A549 (cell line): ENCODE results near the gene C19orf12. TPM values are rescaled to one million over a fixed set of nuclear protein-coding genes. Genes with fewer than 3 reads are reported as not detected.
A peak's percentile ranks its signal among the peaks of the same experiment; 100 is the strongest.

Experiments
- ATAC-seq, 2 experiments: fragments of 200-7000 bp in 1 of 2; fragments of >200 bp in 1 of 2; cut with Nextera tagmentation in 1 of 2; cut with Tn5 transposase in 1 of 2; 3 replicates each; pipeline versions ENCODE4 v1.8.0 to v1.9.1; 2018 to 2020; ENCODE audit warnings: mild to moderate bottlenecking in 1 of 2, moderate library complexity in 1 of 2
- CTCF ChIA-PET: fragments of 300-600 bp; sonication (Branson Sonifier 250); formaldehyde crosslinking; extraction: SDS; loops from one replicate; lab custom pipeline; 2021; ENCODE audit warnings: antibody characterized with exemption, inconsistent platforms; lab: Yijun Ruan, JAX
- POLR2A ChIA-PET: fragments of 350-600 bp; formaldehyde crosslinking; extraction: SDS; loops from one replicate; lab custom pipeline; 2021; ENCODE audit warnings: antibody characterized with exemption, inconsistent platforms; lab: Yijun Ruan, JAX
- DNase-seq, 2 experiments: peaks; one replicate each; pipeline versions ENCODE4 v3.0.0 to v3.0.0-alpha.2; 2011 to 2016; ENCODE audit warnings: low read depth in 1 of 2, low spot score in 1 of 2
- FAIRE-seq: peaks from 2 replicates; lab custom pipeline; 2011; peaks lifted over from hg19 to GRCh38; lab: Jason Lieb, UNC
- H3K27ac ChIP-seq, 2 experiments: fragments of >200 bp; sonication (Bioruptor Twin); formaldehyde crosslinking; 3 replicates each; pipeline ENCODE4 v1.5.1; 2016 to 2017
- H3K4me1 ChIP-seq: fragments of >200 bp; sonication (Bioruptor Twin); formaldehyde crosslinking; 3 replicates; pipeline ENCODE4 v1.6.1; 2016
- H3K4me2 ChIP-seq: fragments of >200 bp; sonication (Bioruptor Twin); formaldehyde crosslinking; 3 replicates; pipeline ENCODE4 v1.6.1; 2016
- H3K4me3 ChIP-seq: fragments of >200 bp; sonication (Bioruptor Twin); formaldehyde crosslinking; 3 replicates; pipeline ENCODE4 v1.5.1; 2016
- H3K9me3 ChIP-seq: fragments of >200 bp; sonication (Bioruptor Twin); formaldehyde crosslinking; 3 replicates; pipeline ENCODE4 v1.6.1; 2016
- ATOH8 ChIP-seq: fragments of 250-450 bp; sonication (Bioruptor Pico); IDR thresholded peaks from 2 replicates; pipeline ENCODE4 v1.5.0; 2020; ENCODE audit warnings: low read depth, mild to moderate bottlenecking, moderate library complexity
- CBX2 ChIP-seq: fragments of 200-600 bp; sonication (generic); IDR thresholded peaks from 2 replicates; pipeline ENCODE4 v1.6.1; 2016; ENCODE audit warnings: low read depth, mild to moderate bottlenecking, borderline replicate concordance
- CBX8 ChIP-seq: fragments of 200-600 bp; sonication (generic); IDR thresholded peaks from 2 replicates; pipeline ENCODE4 v1.6.1; 2016
- CEBPB ChIP-seq, 2 experiments: fragments of >200 bp in 1 of 2; sonication (Bioruptor Twin) in 1 of 2; formaldehyde crosslinking in 1 of 2; IDR thresholded peaks; 2 replicates each; pipeline ENCODE4 v1.6.1; 2012 to 2016
- CHD4 ChIP-seq: fragments of 200-600 bp; sonication (generic); IDR thresholded peaks from 2 replicates; pipeline ENCODE4 v1.6.1; 2016; ENCODE audit warnings: antibody characterized with exemption, mild to moderate bottlenecking, borderline replicate concordance
- CTCF ChIP-seq: fragments of >200 bp; sonication (Bioruptor Twin); formaldehyde crosslinking; IDR thresholded peaks from 3 replicates; pipeline ENCODE4 v1.5.1; 2016
- ESRRA ChIP-seq: fragments of 150-350 bp; IDR thresholded peaks from 2 replicates; pipeline ENCODE4 v1.6.1; 2014; ENCODE audit warnings: mild to moderate bottlenecking, low read length, borderline replicate concordance
- HOXA7 ChIP-seq: fragments of 250-450 bp; sonication (Bioruptor Pico); IDR thresholded peaks from 2 replicates; pipeline ENCODE4 v1.5.0; 2020; ENCODE audit warnings: mild to moderate bottlenecking, moderate library complexity
- MAX ChIP-seq: IDR thresholded peaks from 2 replicates; pipeline ENCODE4 v1.6.1; 2012
- PBX3 ChIP-seq: IDR thresholded peaks from 2 replicates; pipeline ENCODE4 v1.6.1; 2012
- POLR2A ChIP-seq: IDR thresholded peaks from 2 replicates; pipeline ENCODE4 v1.6.1; 2012; ENCODE audit warnings: mild to moderate bottlenecking, low read length
- SMC3 ChIP-seq: fragments of >200 bp; sonication (Bioruptor Twin); formaldehyde crosslinking; IDR thresholded peaks from 3 replicates; pipeline ENCODE4 v1.6.1; 2018; ENCODE audit warnings: inconsistent platforms
- SREBF2 ChIP-seq: fragments of 450-650 bp; IDR thresholded peaks from 2 replicates; pipeline ENCODE4 v1.6.1; 2014; ENCODE audit warnings: mild to moderate bottlenecking, moderate library complexity
- TFCP2L1 ChIP-seq: fragments of 250-450 bp; sonication (Bioruptor Pico); IDR thresholded peaks from 2 replicates; pipeline ENCODE4 v1.5.0; 2021; ENCODE audit warnings: mild to moderate bottlenecking
- ZC3H11A ChIP-seq: fragments of 450-650 bp; IDR thresholded peaks from 2 replicates; pipeline ENCODE4 v1.6.1; 2014; ENCODE audit warnings: antibody characterized with exemption, mild to moderate bottlenecking
- ZSCAN20 ChIP-seq: fragments of 250-450 bp; sonication (Bioruptor Pico); IDR thresholded peaks from 2 replicates; pipeline ENCODE4 v1.8.0; 2022; ENCODE audit warnings: mild to moderate bottlenecking, moderate library complexity
- WGBS: methylation state at CpG from one replicate; pipeline ENCODE4 v1.1.6; 2017; ENCODE audit errors: missing lambda C conversion rate; 5-methylcytosine and 5-hydroxymethylcytosine counted together
- polyA plus RNA-seq, 4 experiments: library from polyadenylated mRNA; depleted of rRNA in 3 of 4; stranded (reverse); fragments of >200 nt; fragmentation: RNase III in 1 of 4; extraction: RNeasy Plus Mini Kit Qiagen cat#74134 plus additional on column Dnase treatment in 1 of 4; gene quantifications; 2 replicates in 3 of 4; 3 replicates in 1 of 4; pipeline ENCODE4 v1.2.3, GENCODE V29; 2011 to 2017
- TF ChIP-seq, protein P1 (sequence below): IDR thresholded peaks from 2 replicates; pipeline ENCODE4 v1.6.1; 2012; ENCODE audit warnings: low read depth, borderline replicate concordance

C19orf12 gene
- polyA plus RNA-seq, 2 of the 4 experiments (the other 2 are of a cell fraction), result 34.3 to 35.2 TPM

- CTCF ChIA-PET, result interaction anchor here (0.9 to 19.7 kb wide), 6 partner anchors 10 to 149 kb away, joined by 3 to 362 read pairs (median 22); partner anchors contain the start of gene C19orf12
- H3K27ac ChIP-seq, result no peak overlapping the region
- H3K9me3 ChIP-seq, result no peaks in the 10 kb centered on the region
- no peaks in the 10 kb centered on the region for H3K4me1 ChIP-seq
- H3K4me2 ChIP-seq, result no peak overlapping the region
- WGBS, result 75% methylated on average over 39 of the region's 39 CpGs
- ATAC-seq (no peak), FAIRE-seq (no peak)
- no peak for TF ChIP-seq CBX8
- no peak for TF ChIP-seq CHD4
- no peak for TF ChIP-seq ZC3H11A
- TF ChIP-seq ZSCAN20, result no peak
- TF ChIP-seq ESRRA, result no peak
- TF ChIP-seq, protein P1, sequence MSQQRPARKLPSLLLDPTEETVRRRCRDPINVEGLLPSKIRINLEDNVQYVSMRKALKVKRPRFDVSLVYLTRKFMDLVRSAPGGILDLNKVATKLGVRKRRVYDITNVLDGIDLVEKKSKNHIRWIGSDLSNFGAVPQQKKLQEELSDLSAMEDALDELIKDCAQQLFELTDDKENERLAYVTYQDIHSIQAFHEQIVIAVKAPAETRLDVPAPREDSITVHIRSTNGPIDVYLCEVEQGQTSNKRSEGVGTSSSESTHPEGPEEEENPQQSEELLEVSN, result no peak
- TF ChIP-seq MAX, result no peak
- TF ChIP-seq CEBPB (IDR thresholded peaks at IDR 0.05), result no peak
- no peak for TF ChIP-seq TFCP2L1
- no peak for TF ChIP-seq CBX2
- no peak for TF ChIP-seq SMC3
- TF ChIP-seq ATOH8, result no peak
- no peak for TF ChIP-seq SREBF2
- TF ChIP-seq CTCF, result no peak
- TF ChIP-seq HOXA7 (CRISPR knock-in tag), result no peak
- TF ChIP-seq, all 56 proteins: peak for 0
- DNase-seq, result no peak
- H3K4me3 ChIP-seq, result no peak overlapping the region
- POLR2A ChIA-PET, result interaction anchor here (0.8 kb wide), 1 partner anchor 9 kb away, joined by 3 read pairs; the partner anchor contains the start of gene C19orf12
These were observed 9.1 kb upstream of the C19orf12 start for GRCh38 chr19:29724102-29724641.

DNA sequence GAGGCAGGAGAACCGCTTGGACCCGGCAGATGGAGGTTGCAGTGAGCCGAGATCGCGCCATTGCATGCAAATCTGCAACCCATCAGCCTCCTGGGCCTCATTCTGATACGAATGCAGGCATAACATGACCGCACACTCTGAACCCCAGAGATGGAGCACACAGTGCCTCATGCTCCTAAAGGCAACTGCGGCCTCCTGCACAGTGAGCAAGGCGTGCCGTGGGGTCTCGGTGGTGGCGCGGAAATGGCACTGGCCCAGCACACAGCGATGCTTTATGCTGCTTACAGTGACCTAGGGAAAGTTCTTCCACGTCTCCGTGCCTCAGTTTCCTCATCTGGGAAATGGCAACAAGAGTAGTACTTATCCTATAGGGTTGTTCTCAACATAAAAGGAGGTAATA is 2.0 kb upstream of the C19orf12 start:
- H3K27ac ChIP-seq, result no peak overlapping the region
- FAIRE-seq (no peak), ATAC-seq (no peak), DNase-seq (no peak)
- 70% methylated on average over 16 of the region's 16 CpGs for WGBS
- ChIA-PET CTCF (interaction anchor here (0.6 to 14.1 kb wide), 75 partner anchors 10 to 1623 kb away, joined by 3 to 490 read pairs (median 6); partner anchors contain the start of genes PLEKHF1 and POP4), POLR2A (interaction anchor here (0.8 to 7.2 kb wide), 11 partner anchors 9 to 189 kb away, joined by 3 to 110 read pairs (median 4); partner anchors contain the start of genes PLEKHF1 and POP4)
- peak overlapping the region; percentile 89 for H3K4me2 ChIP-seq
- TF ChIP-seq PBX3 (no peak), POLR2A (peak; percentile 39)
- peaks cover 21% of the 10 kb centered on the region for H3K4me1 ChIP-seq
- no peaks in the 10 kb centered on the region for H3K9me3 ChIP-seq
- no peak overlapping the region for H3K4me3 ChIP-seq
